Ovary (tissue), 3 donors: Measurements from ENCODE around the gene CFAP20.

Experiments used
- EP300 ChIP-seq: sonication (generic); formaldehyde crosslinking; IDR thresholded peaks from one replicate; pipeline ENCODE4 v1.6.1; 2017; ENCODE audit warnings: antibody characterized with exemption
- POLR2A ChIP-seq: fragments of 450-650 bp; IDR thresholded peaks from one replicate; pipeline ENCODE4 v1.6.1; 2017; ENCODE audit warnings: antibody characterized with exemption, mild to moderate bottlenecking, moderate library complexity
- TF ChIP-seq, protein P1 (sequence below), 3 donors: fragments of 450-650 bp in 2 of 3; fragments of 200-600 bp in 1 of 3; IDR thresholded peaks; one replicate each; pipeline versions ENCODE4 v1.5.1 to v1.8.0; 2016 to 2022; ENCODE audit warnings: antibody characterized with exemption in 3 of 3, mild to moderate bottlenecking in 1 of 3
- donor health status: DM: no; HTN: no; CAD: no.

DNA sequence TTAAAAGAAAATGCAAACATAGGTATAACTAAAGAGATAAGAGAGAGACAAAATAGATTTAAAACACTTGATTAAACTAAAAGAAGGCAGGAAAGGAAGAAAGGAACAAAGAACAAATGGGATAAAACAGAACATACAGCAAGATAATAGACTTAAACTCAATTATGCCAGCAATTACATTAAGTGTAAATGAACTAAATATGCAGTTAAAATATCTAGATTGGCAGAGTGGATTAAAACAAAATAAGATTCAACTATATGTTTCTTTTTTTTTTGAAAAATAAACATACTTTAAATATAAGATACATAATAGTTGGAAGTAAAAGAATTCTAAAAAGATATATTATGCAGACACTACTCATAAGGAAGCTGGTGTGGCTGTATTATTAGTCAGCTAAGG lies 9.7 kb upstream of the CFAP20 start:
- TF ChIP-seq, protein P1, sequence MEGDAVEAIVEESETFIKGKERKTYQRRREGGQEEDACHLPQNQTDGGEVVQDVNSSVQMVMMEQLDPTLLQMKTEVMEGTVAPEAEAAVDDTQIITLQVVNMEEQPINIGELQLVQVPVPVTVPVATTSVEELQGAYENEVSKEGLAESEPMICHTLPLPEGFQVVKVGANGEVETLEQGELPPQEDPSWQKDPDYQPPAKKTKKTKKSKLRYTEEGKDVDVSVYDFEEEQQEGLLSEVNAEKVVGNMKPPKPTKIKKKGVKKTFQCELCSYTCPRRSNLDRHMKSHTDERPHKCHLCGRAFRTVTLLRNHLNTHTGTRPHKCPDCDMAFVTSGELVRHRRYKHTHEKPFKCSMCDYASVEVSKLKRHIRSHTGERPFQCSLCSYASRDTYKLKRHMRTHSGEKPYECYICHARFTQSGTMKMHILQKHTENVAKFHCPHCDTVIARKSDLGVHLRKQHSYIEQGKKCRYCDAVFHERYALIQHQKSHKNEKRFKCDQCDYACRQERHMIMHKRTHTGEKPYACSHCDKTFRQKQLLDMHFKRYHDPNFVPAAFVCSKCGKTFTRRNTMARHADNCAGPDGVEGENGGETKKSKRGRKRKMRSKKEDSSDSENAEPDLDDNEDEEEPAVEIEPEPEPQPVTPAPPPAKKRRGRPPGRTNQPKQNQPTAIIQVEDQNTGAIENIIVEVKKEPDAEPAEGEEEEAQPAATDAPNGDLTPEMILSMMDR (IDR thresholded peaks at IDR 0.05), result no peak
- no peak for TF ChIP-seq POLR2A
- TF ChIP-seq EP300, result no peak
